ENCODE measurements around the gene PIK3AP1.

The PIK3AP1 gene

GRCh38 chr10:96670786-96671185, 49.5 kb downstream of the PIK3AP1 start:
- DNase-seq = no peak

GRCh38 chr10:96667401-96667800, 52.9 kb downstream of the PIK3AP1 start:
- no peak for DNase-seq

DNA sequence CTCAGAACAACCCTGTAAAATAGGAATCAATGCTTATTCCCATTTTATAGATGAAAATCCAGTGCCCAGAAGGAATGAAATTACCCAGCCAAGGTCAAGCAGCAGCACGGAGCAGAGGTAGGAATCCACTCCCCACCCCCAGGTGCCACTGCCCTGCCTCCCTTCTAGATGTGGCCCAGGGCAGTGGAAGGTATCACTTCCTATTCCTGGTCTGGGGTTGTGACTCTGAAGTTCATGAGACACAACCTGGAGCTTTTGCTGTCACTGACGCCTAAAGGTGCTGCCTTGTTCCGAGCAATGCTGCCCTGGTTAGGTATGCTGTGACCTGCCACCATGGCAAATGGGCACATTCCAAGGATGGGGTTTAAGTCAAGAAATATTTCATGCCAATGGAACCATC, 53.6 kb downstream of the PIK3AP1 start:
- no peak for DNase-seq

GRCh38 chr10:96665306-96665705, 55.0 kb downstream of the PIK3AP1 start:
- no peak for DNase-seq

DNA sequence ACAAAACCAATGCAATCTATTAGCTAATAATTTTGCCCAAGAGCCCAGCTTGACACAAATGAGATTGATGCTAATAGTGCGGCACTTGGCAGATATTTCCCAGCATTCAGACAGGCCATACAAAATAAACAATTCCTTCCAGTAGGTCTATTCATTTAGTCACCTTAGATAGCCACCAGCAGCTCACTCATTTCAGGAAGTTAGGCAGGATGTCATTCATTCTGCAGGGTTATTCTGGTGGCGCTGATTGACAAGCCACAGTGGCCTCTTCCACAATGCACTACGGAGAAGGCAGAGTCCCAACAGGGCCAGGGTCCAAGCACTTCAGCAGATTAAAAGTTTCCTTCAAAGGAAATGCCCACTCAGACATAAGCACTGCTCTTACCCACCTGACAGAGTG, 55.8 kb downstream of the PIK3AP1 start:
- DNase-seq = no peak

GRCh38 chr10:96663797-96664196, 56.5 kb downstream of the PIK3AP1 start:
- DNase-seq = no peak

GRCh38 chr10:96661632-96662031, 58.7 kb downstream of the PIK3AP1 start:
- no peak for DNase-seq

GRCh38 chr10:96660297-96660696, 60.0 kb downstream of the PIK3AP1 start:
- no peak for DNase-seq

GRCh38 chr10:96658844-96659243, 61.5 kb downstream of the PIK3AP1 start:
- DNase-seq = no peak

GRCh38 chr10:96657385-96657784, 62.9 kb downstream of the PIK3AP1 start:
- no peak for DNase-seq

DNA sequence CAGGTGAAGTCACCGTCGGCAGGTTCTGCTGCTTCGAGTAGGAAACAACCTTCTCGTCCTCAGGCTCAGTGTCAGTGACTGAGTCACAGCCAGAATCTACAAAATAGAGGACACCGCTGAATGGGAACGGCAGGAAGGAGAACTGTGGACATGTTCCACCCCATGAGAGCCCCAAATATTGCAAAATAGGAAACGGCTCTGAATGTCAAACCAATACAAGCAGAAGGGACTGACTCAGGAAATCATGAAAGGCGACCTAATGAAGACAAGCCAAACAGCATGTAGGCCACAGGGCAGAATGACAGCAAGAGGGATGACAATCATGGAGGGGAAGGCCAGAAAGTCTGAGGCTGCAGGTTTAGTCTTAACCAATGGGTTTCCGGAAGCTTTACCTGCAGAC, 63.5 kb downstream of the PIK3AP1 start:
- DNase-seq = no peak

DNA sequence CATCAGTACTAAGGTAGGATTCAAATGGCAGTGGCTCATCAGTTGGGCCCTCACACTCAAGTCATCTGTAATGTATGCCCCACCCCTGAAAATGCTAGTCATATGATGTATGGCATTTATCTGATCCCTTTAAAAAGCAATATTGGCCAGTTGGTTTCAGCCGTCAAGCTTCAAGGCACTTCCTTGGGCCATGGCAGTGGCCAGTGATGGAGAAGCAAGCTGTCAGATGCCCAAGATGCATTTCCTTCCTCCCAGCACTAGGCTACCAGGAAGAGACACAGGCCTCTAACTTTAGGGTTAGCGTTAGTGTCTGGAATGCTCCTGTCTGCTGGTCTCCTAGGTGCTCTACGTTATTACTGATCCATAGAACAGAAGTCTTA, 64.1 kb downstream of the PIK3AP1 start:
- DNase-seq = no peak

DNA sequence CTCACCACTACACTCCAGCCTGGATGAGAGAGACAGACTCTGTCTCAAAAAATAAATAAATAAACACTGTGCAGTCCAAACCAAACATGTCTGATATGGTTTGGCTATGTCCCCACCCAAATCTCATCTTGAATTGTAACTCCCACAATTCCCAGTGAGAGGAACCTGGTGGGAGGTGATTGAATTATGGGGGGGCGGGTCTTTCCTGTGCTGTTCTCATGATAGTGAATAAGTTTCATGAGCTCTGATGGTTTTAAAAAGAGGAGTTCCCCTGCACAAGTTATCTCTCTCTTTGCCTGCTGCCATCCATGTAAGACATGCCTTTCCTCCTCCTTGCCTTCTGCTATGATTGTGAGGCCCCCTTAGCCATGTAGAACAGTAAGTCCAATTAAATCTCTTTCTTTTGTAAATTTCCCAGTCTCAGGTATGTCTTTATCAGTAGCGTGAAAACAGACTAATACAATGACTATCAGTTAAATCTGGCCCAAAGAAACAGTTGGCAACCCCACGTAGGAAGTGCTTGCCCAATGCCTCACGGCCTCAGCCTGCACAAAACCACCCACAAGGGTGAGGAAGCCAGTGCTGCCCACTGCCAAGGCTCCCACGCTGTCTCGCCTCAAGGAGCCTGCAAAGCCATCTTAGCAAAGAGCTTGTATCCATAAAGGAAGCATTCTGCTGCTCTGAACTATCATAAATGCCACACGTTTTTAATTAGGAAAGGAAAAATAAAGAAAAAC, 64.7 kb downstream of the PIK3AP1 start:
- no peak for DNase-seq

DNA sequence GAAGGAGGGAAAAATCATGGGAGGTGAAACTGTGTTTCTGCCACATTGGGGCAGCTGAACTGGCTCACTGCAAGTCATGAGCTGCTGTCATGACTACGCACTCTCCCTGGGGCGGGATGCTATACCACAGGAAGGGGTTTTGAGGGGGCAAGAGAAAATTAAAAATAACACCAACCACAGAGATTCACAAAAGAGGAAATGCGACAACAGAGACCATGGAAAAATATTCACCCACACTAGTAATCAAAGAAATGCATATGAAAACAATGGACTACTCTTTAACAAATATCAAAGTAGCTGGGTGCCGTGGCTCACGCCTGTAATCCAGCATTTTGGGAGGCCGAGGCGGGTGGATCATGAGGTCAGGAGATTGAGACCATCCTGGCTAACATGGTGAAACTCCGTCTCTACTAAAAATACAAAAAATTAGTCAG, 68.3 kb downstream of the PIK3AP1 start:
- DNase-seq = peak; percentile 7 to 20

GRCh38 chr10:96650958-96651357, 69.4 kb downstream of the PIK3AP1 start:
- no peak for DNase-seq

- DNase-seq = no peak
Observed at GRCh38 chr10:96648297-96648696, 72.0 kb downstream of the PIK3AP1 start.

GRCh38 chr10:96647466-96647865, 72.8 kb downstream of the PIK3AP1 start:
- no peak for DNase-seq

GRCh38 chr10:96646751-96647166, 73.6 kb downstream of the PIK3AP1 start:
- DNase-seq = no peak

GRCh38 chr10:96646301-96646700, 74.0 kb downstream of the PIK3AP1 start:
- DNase-seq = no peak

GRCh38 chr10:96645191-96645721, 75.1 kb downstream of the PIK3AP1 start:
- no peak for DNase-seq

- DNase-seq = no peak
Observed at GRCh38 chr10:96643920-96644319, 76.4 kb downstream of the PIK3AP1 start.

DNA sequence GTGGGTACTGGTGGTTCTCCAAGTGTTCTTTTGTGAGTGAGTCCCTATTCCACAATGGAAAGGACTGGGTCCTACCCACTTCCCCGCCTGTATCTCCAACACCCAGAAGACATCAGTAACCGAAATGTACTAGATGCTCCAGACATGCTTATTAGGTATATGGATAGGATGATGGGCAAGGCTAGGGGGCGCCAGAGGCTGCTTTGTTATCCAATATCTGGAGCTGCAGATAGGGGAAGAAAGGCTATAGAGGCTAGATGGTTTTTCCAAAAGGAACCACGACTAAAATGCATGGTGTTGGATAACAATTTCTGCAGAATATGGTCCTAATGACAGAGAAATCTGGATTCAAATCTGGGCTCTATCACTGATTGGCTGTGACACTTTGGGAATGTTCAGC, 77.3 kb downstream of the PIK3AP1 start:
- peak; percentile 14 to 29 for DNase-seq

GRCh38 chr10:96642530-96642929, 77.8 kb downstream of the PIK3AP1 start:
- DNase-seq = no peak

DNA sequence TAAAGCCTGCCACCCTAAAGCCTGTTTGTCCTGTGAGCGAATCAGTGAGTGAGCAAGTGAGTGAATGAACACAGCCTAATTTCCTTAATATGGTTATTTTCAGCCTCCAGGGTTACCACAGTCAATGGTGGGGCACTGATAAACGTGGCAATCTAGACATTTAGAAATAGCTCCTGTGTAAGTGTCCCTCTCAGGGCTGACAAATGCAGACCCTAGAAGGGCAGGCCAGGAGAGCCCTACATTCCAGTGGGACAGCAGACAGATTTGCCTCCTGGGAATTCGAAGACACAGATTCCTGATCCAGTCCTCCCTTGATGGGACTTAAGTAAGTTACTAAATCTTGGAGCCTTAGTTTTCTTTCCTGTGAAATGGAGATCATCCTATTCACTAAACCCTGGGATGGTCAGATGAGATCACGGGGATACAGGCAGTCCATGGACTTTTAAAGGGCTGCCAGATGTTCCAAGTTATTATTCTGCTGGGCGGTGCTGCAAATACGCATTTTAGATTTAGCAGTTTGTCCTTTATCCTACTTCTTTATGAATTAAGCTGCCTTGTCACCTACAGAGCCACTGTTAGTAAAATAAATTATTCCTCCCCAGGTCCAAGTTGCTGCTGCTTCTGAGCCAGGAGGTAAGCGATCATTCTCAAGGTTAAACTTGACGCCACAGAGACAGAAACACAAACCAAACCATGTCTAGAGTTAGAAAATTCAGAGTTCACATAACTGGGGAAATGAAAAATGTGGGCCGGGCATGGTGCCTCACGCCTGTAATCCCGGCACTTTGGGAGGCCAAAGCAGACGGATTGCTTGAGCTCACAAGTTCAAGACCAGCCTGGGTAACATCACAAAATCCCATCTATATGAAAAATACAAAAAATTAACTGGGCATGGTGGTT, 78.7 kb downstream of the PIK3AP1 start:
- no peak for DNase-seq
